GM12872 (cell line): ENCODE results near the gene SLC6A11.

Source experiments
- CTCF ChIP-seq: IDR thresholded peaks from 3 replicates; pipeline ENCODE4 v1.5.1; 2011; ENCODE audit warnings: low read depth, mild to moderate bottlenecking, low read length, moderate library complexity; ENCODE audit not compliant: insufficient read depth

Gene SLC6A11

GRCh38 chr3:10912786-10913185 is 96.8 kb downstream of the SLC6A11 start:
- no peak for TF ChIP-seq CTCF

GRCh38 chr3:10915376-10915775 is 99.3 kb downstream of the SLC6A11 start:
- TF ChIP-seq CTCF = no peak

GRCh38 chr3:10917176-10917575 is 101.1 kb downstream of the SLC6A11 start:
- no peak for TF ChIP-seq CTCF

- no peak for TF ChIP-seq CTCF
These were observed 102.0 kb downstream of the SLC6A11 start for GRCh38 chr3:10918011-10918410.

GRCh38 chr3:10919636-10920035 is 103.6 kb downstream of the SLC6A11 start:
- no peak for TF ChIP-seq CTCF

- TF ChIP-seq CTCF = no peak
These were observed 109.6 kb downstream of the SLC6A11 start for GRCh38 chr3:10925436-10926255.

GRCh38 chr3:10926256-10926810 is 110.3 kb downstream of the SLC6A11 start:
- TF ChIP-seq CTCF = no peak
